HG03060 (cell line): ENCODE data around the gene MRPL23.

Experiments
- ATAC-seq: cut with Tn5 transposase; IDR thresholded peaks from one replicate; pipeline ENCODE4 v1.9.1; 2021; ENCODE audit warnings: low read depth, moderate number of reproducible peaks; ENCODE audit not compliant: unreplicated experiment

The MRPL23 gene

DNA sequence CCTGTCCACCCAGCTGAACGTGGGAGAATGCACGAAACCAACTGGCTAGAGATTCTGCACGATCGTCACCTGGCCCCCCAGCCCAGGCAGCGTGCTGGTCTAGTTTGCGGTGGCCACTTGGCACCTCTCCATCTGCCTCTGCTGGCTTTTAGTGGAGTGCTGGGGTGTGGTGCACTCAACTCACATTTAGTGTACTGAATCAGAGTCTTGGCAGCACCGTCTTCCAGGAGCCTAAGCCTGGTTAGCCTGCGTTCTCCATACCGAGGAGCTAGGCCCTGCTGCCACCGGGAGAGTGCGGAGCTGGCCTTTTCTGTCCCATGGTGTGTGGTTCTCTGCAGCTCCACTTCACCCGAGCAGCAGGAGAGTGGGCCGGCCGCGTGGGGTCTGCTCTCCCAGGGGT is 2.8 kb downstream of the MRPL23 start:
- ATAC-seq, result no peak

DNA sequence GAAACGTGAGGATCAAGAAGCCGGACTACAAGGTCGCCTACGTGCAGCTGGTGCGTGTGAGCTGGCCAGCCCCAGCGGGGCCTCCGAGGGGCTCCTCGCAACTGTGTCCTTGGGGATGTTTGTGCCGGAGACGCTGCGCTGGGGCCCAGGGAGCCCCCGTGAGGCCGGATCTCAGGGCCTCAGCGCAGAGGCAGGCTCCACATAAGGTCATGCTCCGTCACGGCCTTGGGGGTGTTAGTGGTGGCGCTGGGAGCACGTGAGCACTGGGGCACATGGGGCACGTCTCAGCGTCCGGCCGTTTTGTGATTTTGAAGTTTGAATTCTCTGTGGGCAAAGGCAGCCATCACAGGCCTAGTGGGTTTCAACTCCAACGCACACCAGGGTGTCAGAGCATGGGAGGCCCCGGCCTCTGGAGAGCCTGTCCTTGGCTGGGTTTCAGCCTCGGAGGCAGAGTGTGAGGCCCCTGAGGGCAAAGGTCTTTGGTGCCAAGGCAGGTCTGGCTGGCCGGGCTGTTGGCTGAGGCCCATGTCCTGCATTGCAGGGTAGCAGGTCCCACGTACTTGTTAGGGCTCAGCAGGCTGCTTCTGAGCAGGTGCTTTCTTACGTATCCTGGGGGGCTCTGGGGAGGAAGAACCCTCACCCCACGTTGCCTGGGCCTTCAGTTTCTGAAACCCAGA is 5.8 kb downstream of the MRPL23 start:
- ATAC-seq, result no peak

DNA sequence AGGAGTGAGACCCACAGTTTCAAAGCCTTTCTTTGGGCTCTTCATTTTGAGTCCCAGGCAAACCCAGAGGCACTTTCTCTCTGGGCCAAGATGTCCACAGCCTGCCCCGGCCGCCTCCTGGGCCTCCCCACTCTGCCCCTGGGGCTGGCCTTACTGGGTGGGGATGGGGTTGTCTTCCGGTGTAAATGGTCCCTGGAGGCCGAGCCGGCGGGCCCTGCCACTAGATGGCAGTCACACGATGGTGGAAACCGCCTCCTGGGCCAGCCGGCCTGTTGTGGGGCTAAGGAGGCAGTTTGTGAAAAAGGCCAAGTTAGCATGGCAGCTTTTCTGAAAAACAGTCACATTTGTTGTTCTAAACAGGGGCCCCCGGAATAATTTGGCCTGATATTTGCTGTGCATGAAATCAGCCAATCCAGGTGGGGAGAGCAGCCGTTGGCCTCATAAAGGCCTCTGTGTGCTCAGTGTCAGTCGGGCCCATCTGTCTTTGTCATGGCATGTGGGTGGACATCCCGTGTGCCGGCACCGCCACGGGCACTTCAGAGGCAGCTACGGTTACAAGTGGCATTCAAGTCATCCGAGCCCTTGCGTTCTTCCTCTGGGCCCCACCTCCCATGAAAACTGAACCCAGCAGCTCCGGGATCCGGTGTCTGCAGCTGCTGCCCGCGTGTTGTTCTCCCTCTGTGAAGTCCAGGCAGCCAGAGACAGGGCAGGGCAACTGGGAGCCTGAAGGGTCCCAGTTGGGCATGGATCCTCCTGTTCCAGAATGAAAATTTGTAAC is 6.5 kb downstream of the MRPL23 start:
- ATAC-seq, result no peak

DNA sequence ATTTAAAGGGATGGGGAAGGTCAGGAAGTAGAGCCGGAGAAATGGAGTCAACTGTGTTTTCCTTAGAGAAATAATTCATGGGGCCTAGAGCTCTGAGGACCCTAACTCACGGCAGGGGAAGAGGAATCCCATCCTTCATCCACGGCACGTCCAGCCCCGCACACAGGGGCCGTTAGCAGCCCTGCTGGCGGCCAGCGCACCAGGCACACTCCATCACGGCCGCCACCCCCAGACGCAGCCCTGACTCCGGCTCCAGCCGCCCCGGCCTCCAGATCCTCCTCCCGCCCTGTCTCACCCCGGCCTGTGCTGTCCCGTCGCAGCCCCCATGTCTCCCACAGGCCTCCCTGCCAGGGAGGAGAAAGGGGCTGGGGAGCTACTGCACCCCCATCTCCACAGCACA is 11.2 kb downstream of the MRPL23 start:
- no peak for ATAC-seq

DNA sequence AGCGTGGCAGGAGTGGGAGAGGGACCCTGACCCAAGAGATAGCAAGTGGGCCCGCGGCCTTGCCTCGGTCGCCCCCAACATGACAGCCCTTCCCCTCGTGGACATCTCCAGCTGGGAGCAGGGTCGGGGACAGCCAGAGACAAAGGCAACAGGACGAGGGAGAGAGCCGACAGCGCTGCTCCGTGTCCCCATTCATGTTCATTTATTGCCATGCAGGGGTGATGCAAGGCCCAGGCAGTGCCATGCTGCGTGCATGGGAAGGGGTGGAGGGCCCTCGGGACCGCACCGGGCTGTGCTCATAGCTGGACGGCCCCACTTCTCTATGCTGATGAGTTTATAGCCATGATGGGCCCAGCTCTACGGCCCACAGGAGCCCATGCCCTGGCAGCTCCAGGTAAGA is 12.7 kb downstream of the MRPL23 start:
- ATAC-seq, result no peak

DNA sequence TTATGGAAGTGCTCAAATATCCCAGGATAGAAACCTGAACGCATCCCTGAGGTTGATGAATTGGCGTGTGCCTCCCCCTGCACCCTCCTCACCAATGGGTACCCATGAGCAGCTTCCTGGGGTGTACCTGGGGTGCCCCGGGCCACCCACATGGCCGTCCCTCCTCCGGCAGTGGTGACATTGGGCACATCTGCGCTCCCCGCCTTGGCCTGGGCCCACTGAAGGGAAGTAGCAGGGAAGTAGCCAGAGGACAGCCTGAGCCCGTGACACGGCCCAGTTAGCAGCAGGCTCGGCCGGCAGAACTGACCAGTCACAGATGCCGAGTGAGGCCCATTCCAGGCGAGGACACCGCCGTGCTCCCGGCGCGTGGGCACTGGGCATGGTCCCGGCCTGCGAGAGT is 16.7 kb downstream of the MRPL23 start:
- no peak for ATAC-seq

DNA sequence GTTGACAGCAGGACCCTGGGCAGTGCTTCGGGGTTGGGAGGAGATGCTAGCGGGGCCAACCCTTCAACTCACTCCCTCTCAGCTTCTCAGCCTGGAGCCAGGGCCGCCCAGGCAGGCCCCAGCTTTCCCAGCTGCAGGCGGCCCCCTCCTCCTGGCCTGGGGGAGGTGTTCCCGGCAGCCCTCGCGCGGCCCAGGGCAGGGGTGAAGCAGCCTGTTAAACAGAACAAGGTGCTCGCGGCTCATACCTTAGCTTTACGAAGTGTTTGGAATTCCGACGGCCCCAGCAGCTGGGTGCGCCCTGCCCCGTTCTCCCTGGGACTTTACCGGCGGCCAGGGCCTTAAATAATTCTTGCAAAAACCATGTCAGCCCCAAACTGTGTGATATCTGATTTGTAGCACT is 17.2 kb downstream of the MRPL23 start:
- ATAC-seq, result no peak

DNA sequence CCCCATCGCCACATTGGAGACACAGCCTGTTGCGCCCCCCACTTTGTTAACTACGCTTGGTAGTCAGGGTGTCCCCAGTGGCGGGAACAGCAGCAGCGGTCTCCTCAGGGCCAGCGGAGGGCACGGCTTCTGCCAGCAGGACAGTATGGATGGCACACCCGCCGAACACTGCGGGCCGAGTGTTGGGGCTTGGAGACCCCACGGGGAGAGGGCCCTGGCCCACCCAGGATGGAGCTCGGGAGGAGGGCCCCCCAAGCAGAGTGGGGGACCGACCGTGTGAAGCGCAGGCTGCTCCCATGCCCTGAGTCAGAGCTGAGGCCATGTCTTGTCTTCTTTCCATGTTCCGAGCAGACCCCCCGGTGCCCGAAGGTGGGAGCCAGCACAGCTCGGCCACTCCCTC is 17.8 kb downstream of the MRPL23 start:
- no peak for ATAC-seq

DNA sequence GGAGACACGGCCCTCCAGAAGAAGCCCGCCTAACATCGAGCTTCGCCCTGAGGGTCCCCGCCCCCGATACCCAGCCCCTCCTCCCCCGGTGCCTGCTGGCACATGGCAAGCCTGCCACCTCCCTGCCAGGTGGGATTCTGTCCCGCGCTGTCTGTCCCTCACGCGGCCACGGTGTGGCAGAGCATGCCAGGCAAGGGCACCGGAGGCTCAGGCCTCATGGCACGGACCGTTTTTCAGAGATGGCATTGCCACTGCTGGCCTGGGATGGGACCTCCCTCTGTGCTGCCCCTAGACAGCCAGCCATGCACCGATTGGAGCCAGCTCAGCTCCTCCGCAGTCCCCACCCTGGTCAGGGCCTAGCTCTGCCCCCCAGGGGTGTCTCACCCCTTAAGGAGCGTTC is 19.4 kb downstream of the MRPL23 start:
- no peak for ATAC-seq

DNA sequence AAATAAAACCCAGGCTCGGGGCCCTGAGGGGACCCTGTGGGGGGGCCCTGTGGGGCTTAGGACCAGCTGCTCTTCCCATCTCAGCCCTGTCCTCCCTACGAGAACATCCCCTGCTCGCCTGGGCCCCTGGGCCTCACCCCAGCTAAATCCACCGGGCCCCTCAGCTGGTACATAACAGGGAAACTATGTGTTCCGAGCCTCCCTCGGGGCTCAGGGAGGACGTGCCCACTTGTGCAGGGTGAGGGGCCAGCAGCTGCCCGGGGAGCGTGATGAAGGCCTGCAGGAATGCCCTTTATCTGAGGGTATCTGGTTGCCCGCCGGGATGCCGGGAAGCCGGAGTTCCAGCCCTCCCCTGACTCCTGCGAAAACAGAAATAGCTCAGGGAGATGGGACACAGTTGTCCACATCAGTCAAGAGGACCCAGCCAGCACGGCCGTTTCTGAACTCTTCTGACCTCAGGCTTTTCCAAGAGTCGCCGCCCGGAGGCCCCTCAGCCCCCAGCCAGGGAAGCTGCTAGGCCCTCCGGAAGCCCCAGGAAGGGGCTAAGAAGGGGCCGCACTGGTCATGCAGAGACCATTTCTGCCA is 20.6 kb downstream of the MRPL23 start:
- no peak for ATAC-seq

DNA sequence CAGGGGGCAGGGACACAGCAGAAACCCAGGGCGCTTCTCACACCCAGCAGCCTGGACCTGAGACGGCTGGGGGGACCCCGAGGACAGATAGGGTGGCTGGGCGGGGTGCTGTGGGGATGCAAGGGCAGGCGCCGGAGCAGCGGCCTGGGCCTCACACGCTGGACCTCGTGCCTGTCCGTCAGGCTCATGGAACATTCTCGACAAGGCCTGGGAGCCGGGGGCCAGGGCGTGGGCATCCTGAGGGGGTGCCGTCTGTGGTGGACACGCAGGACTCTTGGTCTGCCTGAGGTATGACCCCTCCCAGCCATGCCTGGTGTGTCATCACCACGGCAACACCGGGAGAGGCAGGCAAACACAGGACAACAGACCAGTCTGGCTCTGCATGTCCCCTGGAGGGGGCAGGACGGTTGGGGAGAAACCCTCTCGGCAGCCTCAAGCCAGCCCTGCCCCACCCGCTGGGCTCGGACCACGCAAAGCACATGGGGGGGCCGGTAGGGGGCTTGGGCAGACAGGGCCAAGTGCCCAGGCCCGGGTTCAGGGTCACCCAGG is 21.4 kb downstream of the MRPL23 start:
- no peak for ATAC-seq

DNA sequence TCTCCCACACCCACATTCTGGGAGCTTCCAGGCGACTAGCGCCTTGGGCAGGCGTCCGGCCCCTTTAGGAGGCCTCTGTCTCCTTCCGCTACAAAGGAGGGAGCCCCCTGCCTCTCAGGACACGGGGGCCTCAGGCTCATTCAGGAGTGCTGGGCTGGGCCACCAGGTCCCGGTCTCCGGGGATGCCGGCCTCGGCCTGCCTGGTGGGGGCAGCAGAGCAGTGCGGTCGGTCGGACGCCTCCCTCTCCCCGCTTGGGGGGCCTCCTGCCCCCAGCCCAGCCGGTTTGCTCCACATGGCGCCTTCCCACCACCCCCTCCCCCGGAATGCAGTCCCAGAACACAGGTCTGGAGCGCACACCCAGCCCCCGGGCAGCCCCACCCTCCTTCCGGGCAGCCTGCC is 21.9 kb downstream of the MRPL23 start:
- ATAC-seq, result no peak

DNA sequence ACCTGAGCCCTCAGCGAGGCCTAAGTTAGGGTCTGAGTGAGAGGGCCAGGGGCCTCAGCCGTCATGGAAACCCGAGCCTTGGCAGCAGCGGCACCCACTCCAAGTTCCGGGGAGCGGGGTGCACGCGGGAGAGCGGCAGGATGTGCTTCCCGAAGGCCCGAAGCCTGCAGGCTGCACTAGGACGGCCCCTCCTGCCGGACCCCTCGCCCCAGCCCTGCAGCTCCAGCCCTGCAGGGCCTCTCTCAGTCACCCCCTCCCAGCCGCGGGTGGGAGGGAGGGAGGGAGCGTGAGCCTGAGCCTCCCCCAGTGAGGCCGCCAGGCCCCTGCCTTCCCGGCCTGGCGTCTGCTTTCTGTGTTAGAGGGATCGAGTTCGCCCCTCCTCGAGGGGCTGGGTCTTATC is 22.6 kb downstream of the MRPL23 start:
- ATAC-seq, result no peak

DNA sequence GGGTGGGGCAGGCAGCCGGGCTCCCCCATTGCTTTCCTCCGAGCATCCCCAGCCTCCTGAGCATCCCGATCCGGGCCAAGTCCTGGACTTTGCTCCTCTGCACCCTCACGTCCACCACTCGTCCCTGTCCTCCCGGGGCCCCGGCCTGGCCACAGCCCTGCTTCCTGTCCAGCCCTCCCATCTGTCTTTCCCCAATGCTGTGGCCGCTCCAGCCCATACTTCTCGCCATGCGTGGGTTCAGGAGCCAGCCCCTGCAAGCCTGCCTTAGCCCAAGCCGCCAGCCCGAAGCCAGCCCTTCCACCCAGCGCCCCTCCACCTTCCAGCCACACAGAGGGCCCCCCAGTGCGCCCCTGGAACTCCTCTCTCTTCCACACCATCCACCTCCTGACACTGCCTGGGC is 23.8 kb downstream of the MRPL23 start:
- ATAC-seq, result no peak

DNA sequence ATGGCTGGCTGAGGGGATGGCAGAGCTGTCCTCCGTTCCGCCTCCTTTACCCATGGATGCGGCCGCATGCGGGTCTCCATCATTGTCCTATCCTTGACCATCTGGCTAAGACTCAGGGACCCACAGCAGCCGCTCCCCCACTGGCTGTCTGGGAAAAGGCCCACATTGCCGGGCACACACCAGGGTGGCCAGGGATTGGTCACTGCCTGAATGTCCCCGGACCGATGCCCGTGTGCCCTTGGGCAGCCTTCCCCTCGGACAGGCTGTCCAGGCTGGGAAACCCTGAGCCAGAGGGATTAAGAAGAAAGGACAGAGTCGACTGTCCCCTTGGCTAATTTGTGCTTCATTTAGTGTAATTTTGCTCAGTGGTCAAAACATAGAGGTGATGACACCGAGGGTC is 28.1 kb downstream of the MRPL23 start:
- ATAC-seq, result no peak

DNA sequence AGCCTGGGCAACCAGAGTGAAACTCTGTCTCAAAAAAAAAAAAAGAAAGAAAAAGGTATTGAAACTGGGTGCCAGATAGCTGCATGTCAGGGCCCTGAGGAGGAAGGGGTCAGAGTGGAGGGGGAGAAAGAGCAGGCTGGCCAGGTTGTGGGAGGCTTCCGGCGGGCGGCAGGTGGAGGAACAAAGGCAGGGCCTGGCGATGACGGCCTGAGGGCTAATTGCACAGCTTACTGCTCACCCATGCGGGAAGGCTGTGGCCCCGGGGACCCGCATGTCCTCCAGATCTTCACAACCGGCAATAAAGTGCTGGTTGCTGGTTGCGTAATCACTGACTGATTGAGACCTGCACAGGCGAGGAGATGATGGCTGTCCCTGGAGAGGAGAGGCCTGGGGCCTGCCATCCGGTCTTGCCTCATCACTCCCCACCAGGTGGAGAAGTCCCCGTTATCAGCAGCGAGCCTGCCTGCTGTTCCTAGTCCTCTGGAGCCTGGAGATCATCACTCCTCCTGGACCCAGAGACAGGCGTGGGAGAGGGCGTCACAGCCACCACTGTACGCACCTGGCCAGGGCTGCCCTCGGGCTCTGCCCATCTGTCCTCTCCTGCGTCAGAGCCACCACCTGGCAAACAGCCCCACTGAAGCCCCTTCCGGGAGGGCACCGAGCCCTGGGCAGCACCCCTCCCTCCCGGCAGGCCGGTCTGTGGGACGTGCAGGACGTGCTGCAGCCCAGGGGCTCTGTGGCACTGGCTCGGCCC is 31.8 kb downstream of the MRPL23 start:
- no peak for ATAC-seq

DNA sequence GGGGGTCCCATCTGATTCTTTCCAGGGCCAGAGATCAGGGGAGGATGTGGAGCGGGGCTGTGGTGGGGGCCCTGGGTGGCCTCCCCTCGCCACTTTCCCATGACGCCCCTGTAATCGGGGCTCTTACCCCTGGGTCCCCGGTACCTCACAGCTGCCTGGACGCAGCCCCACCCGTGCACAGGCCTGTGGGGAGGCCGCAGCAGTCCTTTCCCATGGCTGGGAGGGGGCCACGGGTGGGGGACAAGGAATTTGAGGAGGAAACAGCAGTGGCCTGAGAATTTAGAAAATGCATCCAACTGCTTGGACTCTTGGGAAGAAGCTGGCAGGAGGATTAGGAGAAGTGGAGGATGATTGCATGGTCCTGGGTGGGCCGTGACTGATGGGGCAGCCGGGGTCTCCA is 32.5 kb downstream of the MRPL23 start:
- ATAC-seq, result no peak

DNA sequence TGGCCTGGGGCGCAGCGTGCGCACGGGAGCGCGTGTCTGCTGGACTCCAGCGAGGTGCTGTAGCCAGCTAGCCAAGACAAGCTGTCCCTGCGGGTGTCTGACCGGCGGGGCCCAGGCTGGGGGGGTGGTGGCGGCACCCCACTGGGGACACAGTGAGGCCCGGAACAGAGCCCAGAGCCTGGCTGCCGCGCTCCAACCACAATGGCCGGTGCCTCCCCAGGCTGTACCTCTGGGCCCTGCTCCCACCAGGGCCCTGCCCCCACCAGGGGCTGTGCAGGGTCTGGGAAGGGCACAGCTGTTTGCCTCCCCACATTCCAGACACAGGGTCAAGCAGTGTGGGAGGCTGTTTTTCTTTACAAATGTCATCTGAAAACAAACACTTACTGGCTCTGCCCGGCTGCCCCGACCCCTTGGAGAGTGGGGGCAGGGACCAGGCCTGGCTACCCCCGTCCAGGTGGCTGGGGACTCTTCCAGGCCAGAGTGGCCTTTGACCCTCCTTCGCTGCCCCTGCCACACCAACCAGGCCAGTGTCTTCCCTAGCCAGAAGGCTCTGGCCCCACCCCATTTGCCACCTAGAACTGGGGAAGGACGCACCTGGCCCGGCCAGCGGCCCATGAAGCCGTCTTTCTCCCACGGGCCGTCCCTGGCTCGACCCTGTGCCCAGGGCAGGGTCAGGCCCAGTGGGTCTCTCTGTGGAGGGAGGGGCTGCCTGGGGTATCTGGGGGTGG is 35.9 kb downstream of the MRPL23 start:
- ATAC-seq, result no peak

DNA sequence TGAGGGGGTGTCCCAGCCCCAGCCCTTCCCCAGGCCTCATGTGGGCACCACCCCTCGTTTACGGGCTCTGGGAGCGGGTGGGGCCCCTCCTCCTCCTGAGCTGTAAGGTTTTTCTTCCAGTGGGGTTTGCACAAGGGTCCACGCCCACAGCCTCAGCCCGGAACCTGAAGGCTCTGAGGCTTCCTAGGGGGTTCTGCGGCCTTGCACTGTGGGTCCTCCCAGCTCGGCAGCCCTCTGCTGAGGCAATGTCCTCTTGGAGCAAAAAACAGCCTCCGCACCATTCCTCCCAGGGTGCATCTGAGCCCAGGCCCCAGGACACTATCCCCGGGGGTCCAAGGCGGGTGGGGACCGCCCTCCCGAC is 36.4 kb downstream of the MRPL23 start:
- ATAC-seq, result no peak

DNA sequence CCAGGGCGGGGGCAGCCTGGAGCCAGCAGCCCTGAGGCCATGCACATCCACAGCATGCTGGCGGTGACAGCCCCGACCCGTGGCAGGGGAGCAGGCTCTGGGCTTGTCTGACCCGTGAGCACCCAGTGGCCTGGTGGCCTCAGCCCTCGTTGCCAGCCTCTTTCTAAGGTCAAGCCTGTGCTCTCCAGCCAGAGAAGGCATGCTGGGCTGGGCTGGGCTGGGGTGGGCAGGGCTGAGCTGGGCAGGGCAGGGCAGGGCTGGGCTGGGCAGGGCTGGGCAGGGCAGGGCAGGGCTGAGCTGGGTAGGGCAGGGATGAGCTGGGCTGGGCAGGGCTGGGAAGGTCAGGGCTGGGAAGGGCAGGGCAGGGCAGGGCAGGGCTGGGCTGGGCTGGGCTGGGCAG is 39.9 kb downstream of the MRPL23 start:
- no peak for ATAC-seq
